Fibroblast of pulmonary artery (primary cell): Measurements from ENCODE around the gene RARRES1.

ENCODE experiments used
- DNase-seq: peaks from one replicate; pipeline ENCODE4 v3.0.0-alpha.2; 2010; ENCODE audit warnings: low read depth
- H3K4me3 ChIP-seq: replicated peaks from 2 replicates; pipeline ENCODE4 v1.5.1; 2011; ENCODE audit warnings: low read depth, mild to moderate bottlenecking, control low read depth, low read length, moderate library complexity
- TF ChIP-seq, protein P1 (sequence below): IDR thresholded peaks from 2 replicates; pipeline ENCODE4 v1.5.1; 2011; ENCODE audit warnings: mild to moderate bottlenecking, control low read depth, low read length, inconsistent platforms; ENCODE audit errors: missing control alignments

Gene RARRES1

DNA sequence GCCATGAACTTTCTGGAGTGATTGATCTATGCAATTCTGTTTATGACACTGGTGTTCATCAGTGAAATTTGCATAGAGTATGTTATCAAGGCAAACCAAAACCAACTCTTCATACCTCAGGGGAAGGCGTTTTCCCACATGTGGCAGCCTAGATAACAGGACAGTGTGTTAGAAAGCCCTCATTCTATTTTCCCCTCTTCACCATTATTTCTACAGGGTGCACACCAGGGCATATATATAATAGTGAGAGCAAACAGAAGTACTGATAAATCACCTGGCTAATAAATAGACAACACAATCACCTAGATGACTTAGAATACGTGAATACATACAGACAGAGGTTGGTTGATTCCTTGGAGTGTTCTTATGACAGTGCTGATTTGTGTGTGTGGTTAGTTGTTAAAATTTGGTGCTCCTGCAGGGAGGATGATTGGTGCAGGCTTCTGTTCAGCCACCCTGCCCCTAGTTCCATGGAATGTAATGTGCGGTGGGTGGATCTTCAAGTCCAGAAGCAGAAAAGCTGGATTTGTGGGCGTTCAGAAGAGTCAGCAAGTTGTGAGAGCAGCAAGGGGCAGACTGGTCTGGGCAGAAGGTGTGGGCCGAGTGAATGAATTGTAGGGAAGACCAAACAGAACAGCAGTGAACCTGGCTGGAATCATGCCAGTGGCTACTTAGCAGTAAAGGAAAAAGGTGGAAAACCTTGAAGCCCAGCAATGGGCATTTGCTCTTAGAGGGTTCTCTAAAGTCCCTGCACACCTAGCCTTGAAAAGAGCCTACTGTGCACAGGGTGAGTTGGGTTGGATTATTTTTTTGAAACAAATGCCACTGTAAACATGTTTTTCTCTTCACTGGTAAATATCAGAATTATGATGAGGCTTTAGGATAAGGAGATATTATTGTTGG is 11.7 kb upstream of the RARRES1 start:
- no peak for DNase-seq
- no peak overlapping the region for H3K4me3 ChIP-seq
- TF ChIP-seq, protein P1, sequence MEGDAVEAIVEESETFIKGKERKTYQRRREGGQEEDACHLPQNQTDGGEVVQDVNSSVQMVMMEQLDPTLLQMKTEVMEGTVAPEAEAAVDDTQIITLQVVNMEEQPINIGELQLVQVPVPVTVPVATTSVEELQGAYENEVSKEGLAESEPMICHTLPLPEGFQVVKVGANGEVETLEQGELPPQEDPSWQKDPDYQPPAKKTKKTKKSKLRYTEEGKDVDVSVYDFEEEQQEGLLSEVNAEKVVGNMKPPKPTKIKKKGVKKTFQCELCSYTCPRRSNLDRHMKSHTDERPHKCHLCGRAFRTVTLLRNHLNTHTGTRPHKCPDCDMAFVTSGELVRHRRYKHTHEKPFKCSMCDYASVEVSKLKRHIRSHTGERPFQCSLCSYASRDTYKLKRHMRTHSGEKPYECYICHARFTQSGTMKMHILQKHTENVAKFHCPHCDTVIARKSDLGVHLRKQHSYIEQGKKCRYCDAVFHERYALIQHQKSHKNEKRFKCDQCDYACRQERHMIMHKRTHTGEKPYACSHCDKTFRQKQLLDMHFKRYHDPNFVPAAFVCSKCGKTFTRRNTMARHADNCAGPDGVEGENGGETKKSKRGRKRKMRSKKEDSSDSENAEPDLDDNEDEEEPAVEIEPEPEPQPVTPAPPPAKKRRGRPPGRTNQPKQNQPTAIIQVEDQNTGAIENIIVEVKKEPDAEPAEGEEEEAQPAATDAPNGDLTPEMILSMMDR: no peak

DNA sequence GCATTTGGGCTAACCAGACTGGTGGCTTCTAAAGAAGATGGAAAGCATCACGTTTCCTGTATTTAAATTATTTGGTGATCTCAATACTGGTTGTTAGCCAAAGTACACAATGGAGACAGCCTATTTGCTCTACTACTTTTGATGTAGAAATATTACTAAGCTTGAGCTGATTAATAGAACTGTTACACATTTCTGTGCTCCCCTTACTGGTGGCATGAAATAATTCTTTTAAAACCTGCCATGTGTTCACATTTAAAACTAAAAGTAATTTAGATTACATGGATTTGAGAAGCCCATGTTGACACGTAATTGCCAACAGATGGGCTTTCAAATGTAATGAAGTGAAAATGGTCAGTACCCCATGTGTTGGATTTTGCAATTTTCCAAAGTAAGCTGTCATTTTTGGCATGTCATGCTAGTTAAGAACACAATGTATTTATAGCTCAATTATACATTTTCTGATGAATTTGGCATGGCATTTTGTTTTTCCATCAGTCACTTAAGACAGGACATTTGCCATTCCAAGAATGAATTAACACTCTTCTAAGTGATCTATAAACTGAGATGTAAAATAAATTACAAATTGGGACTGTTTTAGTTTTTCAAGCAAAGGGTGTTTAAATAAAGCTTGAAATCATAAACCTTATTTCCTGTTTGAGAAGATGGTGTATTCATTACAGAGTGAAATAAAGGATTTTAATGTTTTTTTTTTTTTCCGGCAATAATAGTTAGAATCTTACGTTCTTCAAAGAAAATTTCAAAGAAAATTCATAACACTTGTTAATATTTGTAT is 10.8 kb upstream of the RARRES1 start:
- TF ChIP-seq, protein P1: no peak
- H3K4me3 ChIP-seq: no peak overlapping the region
- DNase-seq: peak; percentile 32

DNA sequence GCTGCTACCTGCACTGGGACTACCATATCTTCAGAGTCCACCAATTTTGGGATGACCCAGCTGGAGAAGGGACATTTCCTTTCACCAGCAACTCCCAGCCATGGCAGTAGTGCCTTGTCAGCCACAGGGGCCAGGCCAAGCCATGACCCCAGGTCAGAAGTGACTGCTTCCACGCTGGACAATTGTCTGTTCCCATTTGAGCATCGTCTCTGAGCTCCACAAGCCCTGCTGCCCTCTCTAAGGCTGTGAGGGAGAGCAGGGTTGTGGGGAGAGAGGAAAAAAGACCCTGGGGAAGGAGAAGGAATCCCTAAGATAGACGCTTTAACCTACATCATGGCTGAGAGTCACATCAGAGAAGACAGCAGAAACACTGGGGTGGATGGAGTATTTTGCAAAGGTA is 7.4 kb upstream of the RARRES1 start:
- H3K4me3 ChIP-seq: no peak overlapping the region
- TF ChIP-seq, protein P1: no peak
- no peak for DNase-seq

DNA sequence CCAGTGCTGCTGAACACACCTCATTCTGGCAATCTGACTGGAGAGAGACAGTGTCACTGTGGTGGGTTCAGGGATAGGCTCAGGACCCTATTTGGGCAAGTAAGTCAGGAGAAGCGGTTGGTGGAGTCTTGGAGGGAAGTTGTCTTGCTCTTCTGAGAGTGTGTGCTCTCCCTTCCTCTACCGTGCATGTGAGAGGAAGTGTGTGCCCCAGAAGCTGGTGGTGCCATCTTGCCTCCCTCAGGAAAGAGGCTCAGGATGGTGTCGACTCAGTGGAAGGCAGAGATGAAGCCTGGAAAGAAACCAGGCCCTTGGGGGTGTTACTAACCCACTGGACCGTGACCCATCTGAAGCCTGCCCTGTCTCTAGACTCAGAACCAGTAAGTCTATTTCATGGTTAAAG is 6.8 kb upstream of the RARRES1 start:
- TF ChIP-seq, protein P1: no peak

DNA sequence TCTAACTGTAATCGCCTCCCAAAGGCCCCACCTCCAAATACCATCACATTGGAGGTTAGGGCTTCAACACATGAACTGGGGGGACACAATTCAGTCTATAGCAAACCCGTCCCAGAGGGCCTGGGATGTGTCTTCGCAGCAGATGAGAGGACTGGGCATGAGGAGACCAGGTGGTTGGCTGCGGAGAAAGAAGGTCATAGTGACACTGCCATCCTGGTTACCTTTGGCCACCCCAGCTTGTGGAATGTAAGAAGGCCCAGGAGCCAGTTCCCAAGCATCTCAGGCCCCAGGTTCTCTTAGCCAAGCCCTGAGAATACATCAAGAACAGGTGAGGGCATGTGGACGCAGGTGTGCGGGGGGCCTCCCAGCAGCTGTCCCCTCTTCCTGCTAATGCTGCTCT is 6.4 kb upstream of the RARRES1 start:
- no peak for DNase-seq
- H3K4me3 ChIP-seq: no peak overlapping the region
- TF ChIP-seq, protein P1: no peak

More for the DNA sequence above, 6.8 kb upstream of the RARRES1 start:
- H3K4me3 ChIP-seq: no peak overlapping the region
- DNase-seq: no peak

DNA sequence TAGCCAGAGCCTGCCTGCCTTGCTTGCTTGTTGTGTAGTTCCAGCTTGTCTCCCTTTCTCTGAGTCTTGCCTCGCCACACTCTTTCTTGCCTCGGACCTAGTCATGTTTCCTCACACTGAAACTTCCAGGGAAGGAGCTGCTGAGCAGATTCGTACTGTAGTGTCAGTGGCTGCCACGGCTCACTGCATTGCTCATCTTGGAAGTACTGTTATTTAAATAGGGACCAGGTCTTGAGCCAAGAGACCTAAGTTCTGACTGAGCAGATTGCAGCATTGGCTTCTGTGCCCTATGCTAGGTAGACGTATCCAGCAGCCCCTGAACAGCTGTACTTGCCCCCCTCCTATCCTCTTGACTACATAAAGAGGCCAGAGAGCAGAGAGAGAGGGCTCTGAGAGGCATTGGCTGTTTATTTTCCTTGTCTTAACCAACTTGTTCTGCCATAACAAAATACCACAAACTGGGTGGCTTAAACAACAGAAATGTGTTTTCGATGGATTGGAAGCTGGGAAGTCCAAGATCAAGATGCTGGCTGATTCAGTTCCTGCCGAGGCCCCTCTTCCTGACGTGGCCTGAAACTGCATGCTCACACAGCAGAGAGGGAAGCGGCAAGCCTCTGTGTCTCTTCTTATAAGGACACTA is 5.8 kb upstream of the RARRES1 start:
- no peak overlapping the region for H3K4me3 ChIP-seq
- TF ChIP-seq, protein P1: no peak
- DNase-seq: no peak
